ENCODE measurements around the gene WDR88. TPM values are rescaled to one million over a fixed set of nuclear protein-coding genes. Genes with fewer than 3 reads are reported as not detected.

WDR88 gene
- total RNA-seq, 1 donor from 2014 or later = not detected

- no peak overlapping the region for H3K4me3 ChIP-seq (ENCODE audit: low read depth, low read length)
- DNase-seq (ENCODE audit: low read depth) (no peak), FAIRE-seq (no peak)
- TF ChIP-seq CTCF (IDR thresholded peaks at IDR 0.05; ENCODE audit: insufficient read depth, low read length, severe bottlenecking) = no peak
- H3K36me3 ChIP-seq (ENCODE audit: control insufficient read depth, insufficient read depth, low read length) = no peaks in the 10 kb centered on the region
- H3K27me3 ChIP-seq (ENCODE audit: control insufficient read depth, insufficient read depth, low read length) = peaks cover 26% of the 10 kb centered on the region
Measured at GRCh38 chr19:33224694-33225457, 93.0 kb downstream of the WDR88 start.

Other genes starting within 250 kb of the WDR88 start
- gene CEP89, start 160.2 kb upstream of the WDR88 start, total RNA-seq = 5.0 and 7.3 TPM in 2 replicates
- 0.79 and 1.0 TPM in 2 replicates for gene FAAP24, start 159.9 kb upstream of the WDR88 start, total RNA-seq
- 16.3 and 22.1 TPM in 2 replicates for gene RHPN2, start 67.2 kb upstream of the WDR88 start, total RNA-seq
- 6.3 and 8.2 TPM in 2 replicates for gene GPATCH1, start 50.9 kb upstream of the WDR88 start, total RNA-seq
- gene LRP3, start 62.2 kb downstream of the WDR88 start, total RNA-seq = 9.0 and 10.2 TPM in 2 replicates
- under 0.01 TPM in 1 of 2 replicates, not detected in the other for gene SLC7A10, start 93.7 kb downstream of the WDR88 start, total RNA-seq
- 10.8 and 17.4 TPM in 2 replicates for gene CEBPA, start 170.4 kb downstream of the WDR88 start, total RNA-seq
- 124 and 128 TPM in 2 replicates for gene CEBPG, start 241.6 kb downstream of the WDR88 start, total RNA-seq

All from bronchial epithelial cell (primary cell).